Gastrocnemius medialis (tissue), 4 donors: ENCODE data around the gene HPS1. TPM values are rescaled to one million over a fixed set of nuclear protein-coding genes. Genes with fewer than 3 reads are reported as not detected.

Source experiments
- ATAC-seq, 2 donors: fragments of 150-250 bp; one replicate each; pipeline ENCODE4 v1.9.1; 2016
- DNase-seq, 2 donors: peaks; one replicate each; pipeline ENCODE4 v3.0.0-alpha.2; 2019
- H3K27ac ChIP-seq, 4 donors: fragments of 200-600 bp; sonication (generic); 1 replicate in 1 of 4; 2 replicates in 3 of 4; pipeline ENCODE4 v1.5.1; 2016 to 2018; ENCODE audit warnings: mild to moderate bottlenecking in 2 of 4, moderate library complexity in 1 of 4
- H3K27me3 ChIP-seq, 3 donors: fragments of 200-600 bp; sonication (generic) in 2 of 3; 1 replicate in 1 of 3; 2 replicates in 2 of 3; pipeline versions ENCODE4 v1.5.1 to v1.6.0; 2016 to 2019; ENCODE audit warnings: mild to moderate bottlenecking in 1 of 3, moderate library complexity in 1 of 3
- H3K36me3 ChIP-seq, 2 donors: fragments of 200-600 bp; sonication (generic) in 1 of 2; one replicate each; pipeline ENCODE4 v1.5.1; 2017 to 2018
- H3K4me1 ChIP-seq, 2 donors: fragments of 200-600 bp; sonication (generic) in 1 of 2; one replicate each; pipeline ENCODE4 v1.5.1; 2016 to 2017; ENCODE audit warnings: mild to moderate bottlenecking in 2 of 2
- H3K4me3 ChIP-seq, 4 donors: fragments of 200-600 bp; sonication (generic) in 3 of 4; 1 replicate in 1 of 4; 2 replicates in 3 of 4; pipeline ENCODE4 v1.5.1; 2016 to 2019; ENCODE audit warnings: mild to moderate bottlenecking in 2 of 4
- H3K9me3 ChIP-seq, 3 donors: fragments of 200-600 bp; sonication (generic) in 2 of 3; 1 replicate in 1 of 3; 2 replicates in 2 of 3; pipeline ENCODE4 v1.5.1; 2016 to 2019
- CTCF ChIP-seq, 5 experiments: fragments of 450-650 bp in 3 of 5; fragments of 200-600 bp in 2 of 5; sonication (generic) in 2 of 5; IDR thresholded peaks in 4 of 5; conservative IDR thresholded peaks in 1 of 5; 1 replicate in 4 of 5; 2 replicates in 1 of 5; pipeline ENCODE4 v1.5.1; 2016 to 2019; ENCODE audit warnings: antibody characterized with exemption in 5 of 5, mild to moderate bottlenecking in 3 of 5, moderate library complexity in 3 of 5
- POLR2A ChIP-seq, 2 donors: fragments of 450-650 bp; IDR thresholded peaks; one replicate each; pipeline ENCODE4 v1.6.1; 2017; ENCODE audit warnings: antibody characterized with exemption in 2 of 2, mild to moderate bottlenecking in 2 of 2, moderate library complexity in 2 of 2
- in situ Hi-C, 4 donors: fragments of 200-750 bp; cut with MboI; loops; one replicate each; pipeline versions ENCODE4 v1.15.0 to v1.8.0; 2017; ENCODE audit warnings: low sequenced_read_pairs in 4 of 4
- intact Hi-C: fragments of 100-400 bp; cut with DNase I; formaldehyde crosslinking; loops from one replicate; pipeline ENCODE4 v1.15.1; 2023; ENCODE audit warnings: low total_unique reads
- total RNA-seq, 4 donors: library from RNA; depleted of rRNA; stranded (reverse); fragments of >200 nt; gene quantifications; one replicate each; pipeline versions ENCODE4 v1.1.0 to v1.2.3, GENCODE V29; 2016

HPS1 gene
- total RNA-seq, 4 donors from 2014 or later, result 10.6 to 26.0 (median 18.3) TPM

- no peak for DNase-seq
- TF ChIP-seq CTCF (IDR thresholded peaks at IDR 0.05 in 4 of 5, conservative IDR thresholded peaks at IDR 0.05 in 1 of 5) (no peak), POLR2A (IDR thresholded peaks at IDR 0.05) (no peak)
- Histone ChIP-seq H3K4me3 (no peak overlapping the region), H3K27me3 (no peaks in the 10 kb centered on the region), H3K27ac (no peak overlapping the region), H3K4me1 (peaks cover 0 to 22% of the 10 kb centered on the region in 2 donors), H3K9me3 (no peaks in the 10 kb centered on the region), H3K36me3 (no peaks in the 10 kb centered on the region)
- intact Hi-C loops (no loop called here), in situ Hi-C loops (no loop called here)
- ATAC-seq, result no peak
These were observed 69.2 kb downstream of the HPS1 start for GRCh38 chr10:98377536-98377935.

- in situ Hi-C loops, result no loop called here
- DNase-seq, result no peak
- ATAC-seq, result no peak
- TF ChIP-seq POLR2A (IDR thresholded peaks at IDR 0.05), result no peak
- no peak for TF ChIP-seq CTCF (IDR thresholded peaks at IDR 0.05 in 4 of 5, conservative IDR thresholded peaks at IDR 0.05 in 1 of 5)
- Histone ChIP-seq H3K9me3 (no peaks in the 10 kb centered on the region), H3K36me3 (no peaks in the 10 kb centered on the region), H3K4me1 (peaks cover 0 to 22% of the 10 kb centered on the region in 2 donors), H3K27me3 (no peaks in the 10 kb centered on the region), H3K4me3 (no peak overlapping the region), H3K27ac (peak overlapping the region in 1 of 4 donors; percentile 53)
- intact Hi-C loops, result no loop called here
These were observed 69.7 kb downstream of the HPS1 start for GRCh38 chr10:98377001-98377400.

- ATAC-seq (peak; percentile 66 to 90), DNase-seq (no peak)
- peaks cover 0 to 22% of the 10 kb centered on the region in 2 donors for H3K4me1 ChIP-seq
- no peak for TF ChIP-seq POLR2A (IDR thresholded peaks at IDR 0.05)
- no peak for TF ChIP-seq CTCF (IDR thresholded peaks at IDR 0.05 in 4 of 5, conservative IDR thresholded peaks at IDR 0.05 in 1 of 5)
- H3K9me3 ChIP-seq, result no peaks in the 10 kb centered on the region
- in situ Hi-C loops (no loop called here), intact Hi-C loops (no loop called here)
- peak overlapping the region in 1 of 4 donors; percentile 53 for H3K27ac ChIP-seq
- no peaks in the 10 kb centered on the region for H3K36me3 ChIP-seq
- H3K27me3 ChIP-seq, result no peaks in the 10 kb centered on the region
- no peak overlapping the region for H3K4me3 ChIP-seq
These were observed 70.2 kb downstream of the HPS1 start for GRCh38 chr10:98376485-98376884.

GRCh38 chr10:98374217-98374985 lies 72.3 kb downstream of the HPS1 start:
- peaks cover 0 to 22% of the 10 kb centered on the region in 2 donors for H3K4me1 ChIP-seq
- intact Hi-C loops (no loop called here), in situ Hi-C loops (no loop called here)
- TF ChIP-seq POLR2A (IDR thresholded peaks at IDR 0.05), result no peak
- TF ChIP-seq CTCF (IDR thresholded peaks at IDR 0.05 in 4 of 5, conservative IDR thresholded peaks at IDR 0.05 in 1 of 5), result no peak
- ATAC-seq, result peak; percentile 53 to 65
- H3K27me3 ChIP-seq, result no peaks in the 10 kb centered on the region
- no peaks in the 10 kb centered on the region for H3K36me3 ChIP-seq
- H3K4me3 ChIP-seq, result no peak overlapping the region
- no peak for DNase-seq
- no peaks in the 10 kb centered on the region for H3K9me3 ChIP-seq
- no peak overlapping the region for H3K27ac ChIP-seq
